Lung (tissue), 12 donors: ENCODE measurements around the gene MAST2. TPM values are rescaled to one million over a fixed set of nuclear protein-coding genes. Genes with fewer than 3 reads are reported as not detected.

Experiments
- ATAC-seq: fragments of 200-7000 bp; cut with Tn5 transposase; one replicate; pipeline ENCODE4 v1.9.1; 2020; ENCODE audit warnings: moderate number of reproducible peaks; ENCODE audit not compliant: insufficient read depth, low FRiP score
- DNase-seq, 3 donors: peaks; one replicate each; pipeline ENCODE4 v3.0.0-alpha.2; 2013 to 2017
- H3K27ac ChIP-seq, 2 donors: one replicate each; pipeline ENCODE4 v1.5.1; 2013; ENCODE audit warnings: mild to moderate bottlenecking in 2 of 2, moderate library complexity in 2 of 2, control low read depth in 1 of 2, inconsistent platforms in 1 of 2, low read depth in 1 of 2, low read length in 1 of 2
- H3K27me3 ChIP-seq, 3 donors: one replicate each; pipeline ENCODE4 v1.5.1; 2013; ENCODE audit warnings: low read length in 2 of 3; ENCODE audit not compliant: control insufficient read depth in 3 of 3, insufficient read depth in 3 of 3
- H3K36me3 ChIP-seq, 4 donors: one replicate each; pipeline ENCODE4 v1.5.1; 2013; ENCODE audit warnings: low read length in 4 of 4, mild to moderate bottlenecking in 1 of 4, moderate library complexity in 1 of 4; ENCODE audit not compliant: control insufficient read depth in 4 of 4, insufficient read depth in 4 of 4
- H3K4me1 ChIP-seq, 5 donors: one replicate each; pipeline ENCODE4 v1.5.1; 2013; ENCODE audit warnings: low read length in 5 of 5, mild to moderate bottlenecking in 2 of 5, moderate library complexity in 1 of 5; ENCODE audit not compliant: control insufficient read depth in 5 of 5, insufficient read depth in 5 of 5
- H3K4me3 ChIP-seq: one replicate; pipeline ENCODE4 v1.5.1; 2013; ENCODE audit warnings: mild to moderate bottlenecking, control low read depth, moderate library complexity
- H3K9ac ChIP-seq, 2 donors: one replicate each; pipeline ENCODE4 v1.5.1; 2013; ENCODE audit warnings: low read length in 2 of 2, control low read depth in 1 of 2; ENCODE audit not compliant: insufficient read depth in 1 of 2
- H3K9me3 ChIP-seq, 4 donors: one replicate each; pipeline ENCODE4 v1.5.1; 2013; ENCODE audit warnings: low read length in 3 of 4, mild to moderate bottlenecking in 1 of 4, moderate library complexity in 1 of 4; ENCODE audit not compliant: control insufficient read depth in 4 of 4, insufficient read depth in 3 of 4
- WGBS, 2 donors: extraction: QIAGEN DNeasy Blood & Tissue Kit; methylation state at CpG; one replicate each; pipeline ENCODE4 v1.1.7; 2013; 5-methylcytosine and 5-hydroxymethylcytosine counted together
- polyA plus RNA-seq, 2 donors: library from polyadenylated mRNA; stranded (reverse); fragments of 200-250 nt; gene quantifications; one replicate each; pipeline ENCODE4 v1.2.1, GENCODE V29; 2013
- total RNA-seq, 2 donors: library from RNA; depleted of rRNA in 1 of 2; stranded (reverse); fragments of >200 nt in 1 of 2; gene quantifications; one replicate each; pipeline ENCODE4 v1.2.1, GENCODE V29; 2014 to 2021
- TF ChIP-seq, protein P1 (sequence below): IDR thresholded peaks from 2 replicates; pipeline ENCODE4 v1.5.1; 2012; ENCODE audit warnings: mild to moderate bottlenecking; ENCODE audit errors: control extremely low read depth, extremely low read depth
- donor health status: control.
- donor health status: control.
- donor health status: Bipolar disorder and iron deficiency.
- donor health status: healthy.
- donor health status: DM: yes; HTN: yes; CAD: no.

The MAST2 gene
- total and polyA plus RNA-seq, 4 donors, result 10.5 to 28.6 (median 19.1) TPM

DNA sequence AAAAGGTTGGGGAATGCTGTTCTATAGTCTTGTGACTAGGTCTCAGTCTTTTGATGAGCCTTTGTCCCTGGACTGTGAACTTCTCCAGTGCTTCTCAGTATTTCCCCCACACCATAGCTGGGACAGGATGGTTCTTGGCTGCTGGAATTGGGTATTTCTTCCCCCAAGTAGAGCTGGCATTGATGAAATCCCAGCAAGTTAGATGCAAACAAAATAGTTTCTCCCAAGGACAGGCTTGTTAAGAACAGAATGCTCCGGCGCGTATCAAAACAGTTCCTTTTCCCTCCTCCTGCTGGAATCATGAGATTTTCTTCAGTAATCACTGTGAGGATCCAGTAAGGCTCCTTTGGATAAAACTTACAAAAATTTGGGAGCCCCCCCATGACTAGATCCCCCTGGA, 166.5 kb downstream of the MAST2 start:
- no peaks in the 10 kb centered on the region for H3K27me3 ChIP-seq
- DNase-seq (no peak), ATAC-seq (no peak)
- WGBS, 2 donors, result 81 to 96% methylated on average over 3 of the region's 3 CpGs
- no peaks in the 10 kb centered on the region for H3K4me1 ChIP-seq
- TF ChIP-seq, protein P1, sequence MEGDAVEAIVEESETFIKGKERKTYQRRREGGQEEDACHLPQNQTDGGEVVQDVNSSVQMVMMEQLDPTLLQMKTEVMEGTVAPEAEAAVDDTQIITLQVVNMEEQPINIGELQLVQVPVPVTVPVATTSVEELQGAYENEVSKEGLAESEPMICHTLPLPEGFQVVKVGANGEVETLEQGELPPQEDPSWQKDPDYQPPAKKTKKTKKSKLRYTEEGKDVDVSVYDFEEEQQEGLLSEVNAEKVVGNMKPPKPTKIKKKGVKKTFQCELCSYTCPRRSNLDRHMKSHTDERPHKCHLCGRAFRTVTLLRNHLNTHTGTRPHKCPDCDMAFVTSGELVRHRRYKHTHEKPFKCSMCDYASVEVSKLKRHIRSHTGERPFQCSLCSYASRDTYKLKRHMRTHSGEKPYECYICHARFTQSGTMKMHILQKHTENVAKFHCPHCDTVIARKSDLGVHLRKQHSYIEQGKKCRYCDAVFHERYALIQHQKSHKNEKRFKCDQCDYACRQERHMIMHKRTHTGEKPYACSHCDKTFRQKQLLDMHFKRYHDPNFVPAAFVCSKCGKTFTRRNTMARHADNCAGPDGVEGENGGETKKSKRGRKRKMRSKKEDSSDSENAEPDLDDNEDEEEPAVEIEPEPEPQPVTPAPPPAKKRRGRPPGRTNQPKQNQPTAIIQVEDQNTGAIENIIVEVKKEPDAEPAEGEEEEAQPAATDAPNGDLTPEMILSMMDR, result no peak
- H3K9me3 ChIP-seq, result no peaks in the 10 kb centered on the region
- H3K36me3 ChIP-seq, result peaks cover 0 to 10% (median 3%) of the 10 kb centered on the region in 4 donors
- H3K9ac ChIP-seq, result no peak overlapping the region
- no peak overlapping the region for H3K4me3 ChIP-seq
- H3K27ac ChIP-seq, result no peak overlapping the region

DNA sequence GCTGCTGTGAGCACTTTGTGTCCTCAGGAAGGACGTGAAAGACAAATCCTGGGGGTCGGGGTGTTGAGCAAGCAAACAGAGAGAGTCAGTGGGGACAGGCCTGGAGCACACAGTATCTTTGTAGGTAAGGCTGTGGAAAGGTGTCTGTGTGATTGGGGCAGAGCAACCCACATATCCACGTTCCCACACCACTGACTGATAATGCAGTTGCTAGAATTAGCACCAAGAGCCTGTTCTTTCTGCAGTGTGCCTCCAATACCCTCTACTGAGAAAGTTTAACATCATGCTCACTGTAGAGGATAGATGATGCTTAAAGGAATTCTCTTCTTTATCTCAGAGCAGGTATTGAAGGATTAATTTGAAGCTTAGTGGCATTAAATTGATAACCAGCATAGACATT, 167.9 kb downstream of the MAST2 start:
- ATAC-seq, result no peak
- Histone ChIP-seq H3K9ac (no peak overlapping the region), H3K36me3 (peaks cover 0 to 12% (median 3%) of the 10 kb centered on the region in 4 donors), H3K4me3 (no peak overlapping the region), H3K4me1 (no peaks in the 10 kb centered on the region), H3K27ac (no peak overlapping the region), H3K9me3 (no peaks in the 10 kb centered on the region), H3K27me3 (no peaks in the 10 kb centered on the region)
- DNase-seq, result no peak
- TF ChIP-seq, protein P1, result no peak
- 77 to 95% methylated on average over 3 of the region's 3 CpGs for WGBS, 2 donors

DNA sequence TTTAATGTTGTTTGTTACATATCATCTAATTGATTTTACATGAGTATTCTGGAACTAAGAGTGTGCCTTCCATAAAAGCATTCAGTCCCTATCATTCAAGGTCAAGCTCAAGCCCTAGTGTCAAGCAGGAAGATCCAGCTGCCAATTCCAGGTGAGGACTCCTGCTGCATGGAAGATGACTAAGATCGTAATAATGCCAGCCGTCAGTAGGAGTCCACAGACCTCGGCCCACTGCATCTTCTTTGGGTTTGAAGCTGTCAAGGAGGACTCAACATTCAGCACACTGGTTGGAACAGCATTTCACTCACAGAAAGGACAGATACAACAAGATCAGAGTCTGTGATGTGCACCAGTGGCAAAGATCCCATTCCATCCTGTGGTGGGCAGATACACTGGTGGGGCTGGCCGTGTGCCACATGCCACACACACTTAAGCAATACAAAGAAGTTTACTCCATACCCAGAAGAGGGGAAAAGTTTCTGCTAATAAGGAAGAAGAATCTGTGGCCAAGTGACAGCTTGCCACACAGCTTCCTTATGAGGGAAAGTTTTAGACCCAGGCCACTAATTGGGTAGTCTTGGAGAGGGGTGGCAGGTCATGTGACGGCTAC, 168.6 kb downstream of the MAST2 start:
- peaks cover 0 to 12% (median 3%) of the 10 kb centered on the region in 4 donors for H3K36me3 ChIP-seq
- ATAC-seq (no peak), DNase-seq (no peak)
- H3K27ac ChIP-seq, result no peak overlapping the region
- no peak overlapping the region for H3K9ac ChIP-seq
- WGBS, 2 donors, result 66 to 92% methylated on average over 5 of the region's 5 CpGs
- H3K4me3 ChIP-seq, result no peak overlapping the region
- no peaks in the 10 kb centered on the region for H3K27me3 ChIP-seq
- H3K9me3 ChIP-seq, result no peaks in the 10 kb centered on the region
- TF ChIP-seq, protein P1, result no peak
- H3K4me1 ChIP-seq, result no peaks in the 10 kb centered on the region

DNA sequence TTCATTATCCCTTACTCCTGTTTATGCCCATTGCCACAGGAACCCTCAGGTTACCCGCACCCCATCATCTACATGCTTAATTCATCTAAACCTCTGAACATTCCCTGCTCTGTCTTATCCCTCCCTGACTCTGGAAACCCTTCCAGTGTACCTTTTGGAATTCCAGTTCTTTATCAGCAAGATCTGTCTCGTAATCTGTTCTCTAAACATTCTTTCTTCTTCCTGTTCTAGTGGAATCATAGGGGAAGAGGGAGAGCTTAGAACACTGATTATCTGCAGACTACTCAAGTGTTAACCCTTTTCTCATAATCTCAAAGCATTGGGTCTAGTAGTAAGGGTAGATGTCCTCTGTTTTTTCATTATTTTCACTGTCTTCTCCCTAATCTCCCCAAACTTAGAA, 169.2 kb downstream of the MAST2 start:
- WGBS, 2 donors, result 85 to 88% methylated on average over 2 of the region's 2 CpGs
- peaks cover 0 to 12% (median 3%) of the 10 kb centered on the region in 4 donors for H3K36me3 ChIP-seq
- H3K9me3 ChIP-seq, result no peaks in the 10 kb centered on the region
- ATAC-seq (no peak), DNase-seq (no peak)
- no peaks in the 10 kb centered on the region for H3K27me3 ChIP-seq
- no peak overlapping the region for H3K9ac ChIP-seq
- no peak overlapping the region for H3K27ac ChIP-seq
- no peak overlapping the region for H3K4me3 ChIP-seq
- TF ChIP-seq, protein P1, result no peak
- no peaks in the 10 kb centered on the region for H3K4me1 ChIP-seq
